SKM-1 (cell line): ENCODE measurements around the gene MXD1.

ENCODE experiments used
- DNase-seq: peaks from one replicate; lab custom pipeline; 2025; ENCODE audit not compliant: unreplicated experiment; lab: John Stamatoyannopoulos, UW

Gene MXD1

DNA sequence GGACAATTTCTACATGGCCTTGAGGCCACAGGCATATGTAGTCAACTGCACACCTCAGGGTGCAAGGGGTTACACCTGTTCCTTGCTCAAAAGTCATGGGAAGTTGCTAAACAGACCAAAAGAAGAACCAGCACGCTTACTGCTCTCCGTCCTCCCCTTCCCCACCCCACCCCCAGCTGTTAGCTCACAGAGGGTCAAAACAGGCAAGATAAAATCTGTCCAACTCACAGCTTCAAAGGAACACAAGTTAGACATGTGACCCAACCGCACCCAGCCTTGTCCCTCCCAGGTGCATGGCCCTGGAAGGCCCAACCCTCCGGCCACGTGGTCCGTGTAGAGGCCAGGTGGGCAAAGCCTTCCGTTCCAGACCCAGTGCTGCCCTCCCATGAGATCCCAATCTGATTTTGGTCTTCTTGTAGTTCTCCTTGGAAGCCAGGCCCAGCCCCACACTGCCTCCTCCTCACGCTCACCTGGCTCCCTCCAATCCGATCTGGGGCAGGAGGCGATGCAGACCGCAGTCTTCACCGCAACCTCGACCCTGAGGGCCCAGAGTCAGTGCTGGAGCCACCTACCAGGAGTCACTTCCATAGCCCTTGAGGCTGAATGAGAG, 61.0 kb downstream of the MXD1 start:
- DNase-seq = peak; percentile 18

DNA sequence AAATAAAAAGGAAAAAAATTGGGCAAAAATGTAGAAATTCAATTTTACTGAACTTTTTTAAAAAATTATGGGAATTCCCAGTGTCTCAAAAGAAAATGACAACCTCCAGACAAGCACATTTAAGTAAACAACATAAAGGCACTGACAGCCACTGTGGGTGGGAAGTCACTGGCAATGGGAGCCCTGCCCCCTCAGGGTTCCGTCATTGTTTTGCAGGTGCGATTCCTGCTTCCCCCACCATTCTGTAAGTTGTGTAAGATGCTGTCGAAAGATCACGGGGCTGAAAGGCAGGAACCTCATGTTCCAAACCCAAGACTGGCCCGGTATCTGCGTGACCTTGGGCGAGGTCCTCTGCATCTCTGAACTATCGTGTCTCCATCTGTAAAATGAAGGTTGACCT, 62.3 kb downstream of the MXD1 start:
- no peak for DNase-seq

GRCh38 chr2:69977906-69978482, 63.1 kb downstream of the MXD1 start:
- DNase-seq = no peak

DNA sequence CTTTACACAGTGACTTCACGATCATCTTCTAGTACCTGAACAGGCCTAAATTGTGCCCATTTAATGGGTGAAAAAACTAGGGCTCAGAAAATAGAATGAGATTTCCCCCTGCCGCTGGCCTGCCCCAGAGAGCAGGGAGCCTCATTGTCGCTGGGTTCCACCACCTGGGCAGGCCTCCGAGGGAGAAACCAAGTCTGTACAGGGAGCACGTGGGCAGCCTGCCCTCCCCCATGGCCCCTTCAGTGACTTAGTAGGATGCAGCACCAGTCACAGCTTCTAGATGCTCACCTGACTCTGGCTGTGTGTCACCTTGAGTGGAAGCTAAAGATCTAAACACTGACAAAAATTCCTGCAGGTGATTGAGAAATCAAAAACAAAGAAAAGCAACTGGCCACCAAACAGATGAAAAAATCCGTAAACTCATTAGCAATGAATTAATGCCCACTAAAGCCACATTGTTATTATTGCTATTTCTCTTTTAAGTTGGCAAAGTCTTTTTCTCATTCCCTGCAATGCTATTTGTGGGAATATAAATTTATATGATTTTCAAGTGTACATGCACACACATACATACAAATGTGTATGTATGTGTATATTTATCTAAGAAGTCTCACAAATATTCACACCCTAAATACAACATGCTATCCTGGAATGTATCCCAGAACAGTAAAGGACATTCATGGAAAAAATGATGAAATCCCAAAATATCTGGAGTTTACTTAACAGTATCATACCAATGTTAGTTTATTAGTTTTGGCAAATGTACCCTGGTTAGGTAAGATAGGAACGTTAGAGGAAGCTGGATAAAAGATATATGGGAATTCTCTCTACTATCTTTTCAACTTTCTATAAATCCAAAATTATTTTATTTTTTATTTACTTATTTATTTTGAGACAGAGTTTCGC, 65.2 kb downstream of the MXD1 start:
- DNase-seq = no peak

- DNase-seq = no peak
These were observed 68.6 kb downstream of the MXD1 start for GRCh38 chr2:69983392-69983966.

- DNase-seq = no peak
These were observed 70.3 kb downstream of the MXD1 start for GRCh38 chr2:69985216-69985615.

GRCh38 chr2:69985688-69986087, 70.8 kb downstream of the MXD1 start:
- DNase-seq = peak; percentile 91

DNA sequence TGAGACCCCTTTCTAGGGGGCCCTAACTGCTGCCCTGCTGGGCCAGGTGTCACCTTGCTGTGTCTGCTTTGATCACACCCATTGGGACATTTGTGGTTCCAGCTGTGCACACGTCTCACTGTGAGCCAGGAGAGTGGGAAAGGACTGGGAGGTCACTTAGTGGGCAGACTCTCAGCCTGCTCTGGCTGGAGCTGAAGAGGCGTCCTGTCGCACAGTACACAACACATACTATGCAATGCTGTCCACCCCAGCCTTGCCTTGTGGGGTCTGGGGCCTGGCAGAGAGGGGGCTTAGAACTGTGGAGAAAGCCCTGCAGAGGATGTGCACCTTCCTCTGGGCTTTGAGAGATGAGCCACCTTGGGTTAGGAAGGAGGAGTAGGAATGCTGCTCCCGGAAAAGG, 71.8 kb downstream of the MXD1 start:
- DNase-seq = no peak

DNA sequence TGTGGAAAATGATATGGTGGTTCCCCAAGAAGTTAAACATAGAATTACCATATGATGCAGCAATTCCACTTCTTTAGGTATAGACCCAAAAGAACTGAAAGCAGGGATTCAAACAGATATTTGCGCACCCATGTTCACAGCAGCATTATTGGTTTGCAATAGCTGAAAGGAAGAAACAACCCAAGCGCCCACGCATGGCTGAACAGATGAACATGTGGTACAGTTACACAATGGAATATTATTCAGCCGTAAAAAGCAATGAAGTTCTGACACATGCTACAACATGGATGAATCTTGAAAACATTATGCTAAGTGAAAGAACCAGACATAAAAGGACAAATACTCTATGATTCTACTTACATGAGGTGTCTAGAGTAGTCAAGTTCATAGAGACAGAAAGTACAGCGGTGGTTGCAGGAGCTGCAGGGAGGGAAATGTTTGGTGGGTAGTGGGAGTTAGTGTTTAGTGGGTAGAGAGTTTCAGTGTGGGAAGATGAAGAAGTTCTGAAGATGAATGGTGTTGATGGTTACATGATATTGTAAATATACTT, 73.3 kb downstream of the MXD1 start:
- DNase-seq = no peak

DNA sequence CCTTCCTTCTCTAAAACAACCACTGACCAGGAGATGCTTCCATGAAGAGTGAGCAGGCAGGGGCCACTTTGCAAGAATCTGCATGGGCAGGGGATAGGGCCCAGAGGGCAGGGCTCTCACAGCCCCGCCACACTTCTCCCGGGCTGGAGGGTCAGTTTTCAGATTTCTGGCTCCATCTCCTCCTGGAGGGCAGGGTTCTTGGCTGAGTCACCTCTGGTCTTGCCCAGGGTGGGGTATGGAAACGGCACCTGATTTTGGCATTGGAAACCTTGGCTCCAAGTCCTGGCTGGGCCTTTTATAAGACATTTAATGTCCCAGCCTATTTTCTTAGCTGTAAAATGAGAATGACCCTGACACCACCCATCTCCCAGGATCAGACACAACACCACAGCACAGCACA, 74.1 kb downstream of the MXD1 start:
- no peak for DNase-seq

GRCh38 chr2:69989441-69990105, 74.7 kb downstream of the MXD1 start:
- DNase-seq = no peak
